Motor neuron (in vitro differentiated cells): Measurements from ENCODE around the gene ENPP4. TPM values are rescaled to one million over a fixed set of nuclear protein-coding genes. Genes with fewer than 3 reads are reported as not detected.

ENCODE experiments used
- ATAC-seq, 8 experiments: fragments of 200-7000 bp; cut with Tn5 transposase; replicated peaks in 6 of 8; 2 replicates each; pipeline ENCODE4 v1.8.0; 2021; ENCODE audit warnings: mild to moderate bottlenecking in 8 of 8, moderate library complexity in 8 of 8
- H3K27ac ChIP-seq, 2 donors: fragments of 250-450 bp; sonication (Bioruptor Pico); 2 replicates each; pipeline ENCODE4 v1.9.0; 2021; ENCODE audit warnings: antibody characterized with exemption in 2 of 2, mild to moderate bottlenecking in 2 of 2, moderate library complexity in 1 of 2
- H3K4me1 ChIP-seq, 2 donors: fragments of 250-450 bp; sonication (Bioruptor Pico); replicated peaks in 1 of 2; 2 replicates each; pipeline ENCODE4 v1.6.1; 2021; ENCODE audit warnings: antibody characterized with exemption in 2 of 2, mild to moderate bottlenecking in 2 of 2, moderate library complexity in 1 of 2
- H3K4me3 ChIP-seq, 5 donors: fragments of 250-450 bp; sonication (Bioruptor Pico); 2 replicates each; pipeline ENCODE4 v1.9.0; 2021; ENCODE audit warnings: antibody characterized with exemption in 5 of 5, mild to moderate bottlenecking in 5 of 5, moderate library complexity in 4 of 5
- WGBS, 10 experiments: fragments of 450-650 bp; shearing (Covaris generic); methylation state at CpG; one replicate each; pipeline ENCODE4 v1.0.0; 2022; 5-methylcytosine and 5-hydroxymethylcytosine counted together
- in situ Hi-C, 9 experiments: fragments of 400-800 bp; cut with MboI; loops; one replicate each; pipeline ENCODE4 v1.15.0; 2021; ENCODE audit warnings: low sequenced_read_pairs in 9 of 9, low pct_unique_long_range_greater_than_20kb in 2 of 9; ENCODE audit not compliant: unreplicated experiment in 9 of 9
- total RNA-seq, 8 experiments: library from RNA; unstranded; fragments of 300-600 nt; gene quantifications; 2 replicates each; pipeline versions ENCODE4 v1.2.3 to v1.2.4, GENCODE V29; 2022

Gene ENPP4
- total RNA-seq, 8 experiments from 2014 or later = 0.42 to 21.1 (median 6.8) TPM

GRCh38 chr6:46189726-46190125 is 59.9 kb downstream of the ENPP4 start:
- no peaks in the 10 kb centered on the region for H3K4me1 ChIP-seq
- 36 to 100% (median 68%) methylated on average over 1 to 4 of the region's 4 CpGs; no CpG with 5 or more reads in 2 of the 10 experiments for WGBS, 10 experiments

GRCh38 chr6:46190889-46191288 is 61.1 kb downstream of the ENPP4 start:
- H3K27ac ChIP-seq = no peak overlapping the region
- H3K4me1 ChIP-seq = no peaks in the 10 kb centered on the region
- H3K4me3 ChIP-seq = no peak overlapping the region
- in situ Hi-C loops = no loop called here
- ATAC-seq = no peak
- 28 to 100% (median 82%) methylated on average over 1 to 3 of the region's 4 CpGs; no CpG with 5 or more reads in 3 of the 10 experiments for WGBS, 10 experiments

More at GRCh38 chr6:46189726-46190125, 59.9 kb downstream of the ENPP4 start:
- no peak for ATAC-seq
- H3K4me3 ChIP-seq = no peak overlapping the region
- in situ Hi-C loops = no loop called here
- no peak overlapping the region for H3K27ac ChIP-seq

GRCh38 chr6:46191961-46192360 is 62.2 kb downstream of the ENPP4 start:
- H3K27ac ChIP-seq = no peak overlapping the region
- ATAC-seq = no peak
- in situ Hi-C loops = no loop called here
- no peak overlapping the region for H3K4me3 ChIP-seq
- 0 to 100% (median 78%) methylated on average over 1 of the region's 1 CpG; no CpG with 5 or more reads in 1 of the 10 experiments for WGBS, 10 experiments
- H3K4me1 ChIP-seq = no peaks in the 10 kb centered on the region

Other genes starting within 250 kb of the ENPP4 start
- gene CLIC5, start 114.1 kb upstream of the ENPP4 start, total RNA-seq = 1 to 10 TPM in 2 of 8 experiments, under 1 TPM in 5, not detected in 1; 0.05 to 1.7 (median 0.38) TPM
- gene ENPP5, start 41.0 kb downstream of the ENPP4 start, total RNA-seq = 1 to 10 TPM in 5 of 8 experiments, under 1 TPM in 1, not detected in 2; 0.17 to 5.1 (median 2.3) TPM